Osteocyte (in vitro differentiated cells): Measurements from ENCODE around the gene SELPLG. TPM values are rescaled to one million over a fixed set of nuclear protein-coding genes. Genes with fewer than 3 reads are reported as not detected.

Experiments used
- DNase-seq: peaks from one replicate; pipeline ENCODE4 v3.0.0; 2021; ENCODE audit warnings: mixed read lengths; ENCODE audit not compliant: unreplicated experiment; ENCODE audit errors: extremely low spot score
- H3K27ac Mint-ChIP-seq: one replicate; pipeline ENCODE4 v1.8.0; 2021; ENCODE audit warnings: mild to moderate bottlenecking, mixed read lengths; ENCODE audit not compliant: unreplicated experiment
- H3K27me3 Mint-ChIP-seq: one replicate; pipeline ENCODE4 v1.8.0; 2021; ENCODE audit warnings: mixed read lengths; ENCODE audit not compliant: unreplicated experiment
- H3K36me3 Mint-ChIP-seq: one replicate; pipeline ENCODE4 v1.8.0; 2021; ENCODE audit warnings: mixed read lengths; ENCODE audit not compliant: unreplicated experiment
- H3K4me1 Mint-ChIP-seq: one replicate; pipeline ENCODE4 v1.8.0; 2021; ENCODE audit warnings: mixed read lengths; ENCODE audit not compliant: unreplicated experiment
- H3K4me3 Mint-ChIP-seq: one replicate; pipeline ENCODE4 v1.8.0; 2021; ENCODE audit warnings: mild to moderate bottlenecking, moderate library complexity, mixed read lengths; ENCODE audit not compliant: unreplicated experiment
- H3K9me3 Mint-ChIP-seq: one replicate; pipeline ENCODE4 v1.8.0; 2021; ENCODE audit warnings: mixed read lengths; ENCODE audit not compliant: unreplicated experiment
- long read RNA-seq: library from polyadenylated mRNA; unstranded; transcript quantifications from one replicate; pipeline ENCODE4 v2.0.0, GENCODE V29; 2021
- total RNA-seq: library from RNA; stranded (reverse); gene quantifications from 2 replicates; pipeline ENCODE4 v1.2.1, GENCODE V29; 2021
- TF ChIP-seq, protein P1 (sequence below): fragments of 200-600 bp; sonication (generic); IDR thresholded peaks from 2 replicates; pipeline ENCODE4 v1.5.0; 2021; ENCODE audit warnings: antibody characterized with exemption, mild to moderate bottlenecking, moderate library complexity

The SELPLG gene, protein sequence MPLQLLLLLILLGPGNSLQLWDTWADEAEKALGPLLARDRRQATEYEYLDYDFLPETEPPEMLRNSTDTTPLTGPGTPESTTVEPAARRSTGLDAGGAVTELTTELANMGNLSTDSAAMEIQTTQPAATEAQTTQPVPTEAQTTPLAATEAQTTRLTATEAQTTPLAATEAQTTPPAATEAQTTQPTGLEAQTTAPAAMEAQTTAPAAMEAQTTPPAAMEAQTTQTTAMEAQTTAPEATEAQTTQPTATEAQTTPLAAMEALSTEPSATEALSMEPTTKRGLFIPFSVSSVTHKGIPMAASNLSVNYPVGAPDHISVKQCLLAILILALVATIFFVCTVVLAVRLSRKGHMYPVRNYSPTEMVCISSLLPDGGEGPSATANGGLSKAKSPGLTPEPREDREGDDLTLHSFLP
- 0.59 and 0.78 TPM in 2 replicates for total RNA-seq
- long read RNA-seq, result 0 reads

DNA sequence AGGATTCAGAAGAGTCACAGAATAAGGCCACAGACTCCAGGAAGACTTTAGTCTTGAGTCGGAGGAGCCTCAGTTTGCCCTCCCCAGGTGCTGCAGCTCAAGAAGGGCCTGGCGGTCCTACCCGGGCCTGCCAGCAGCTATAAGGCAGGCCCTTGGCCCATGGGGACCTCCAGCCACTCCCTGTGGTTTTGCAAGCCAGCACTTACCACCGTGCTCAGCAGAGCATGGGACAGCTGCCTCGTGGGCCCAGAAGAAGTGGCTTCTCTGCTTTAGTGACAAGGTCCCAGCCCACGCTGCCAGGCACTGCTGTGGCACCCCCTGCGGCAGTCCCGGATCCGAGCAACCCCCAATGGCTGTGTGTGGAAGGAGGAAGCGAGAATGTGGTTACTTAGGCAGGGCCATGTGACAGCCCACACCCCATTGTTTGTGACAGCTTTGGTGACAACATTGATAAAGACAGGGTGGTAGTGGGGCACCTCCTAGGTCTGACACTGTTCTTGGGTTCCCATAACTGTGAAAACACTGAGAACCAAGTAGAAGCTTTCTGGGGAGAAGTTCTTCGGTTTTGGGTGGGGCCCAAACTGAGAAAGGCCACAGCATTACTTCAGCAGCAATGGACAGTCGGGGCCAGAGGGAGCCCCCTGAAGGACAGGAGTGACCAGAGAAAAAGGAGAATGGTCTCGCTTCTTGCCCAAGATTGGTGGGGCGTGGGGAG, at the start of gene SELPLG:
SELPLG (minus strand) TSS at position 361 of the 715 bp plus-strand sequence. CDS start 9,587 bp downstream, outside the sequence.
- H3K9me3 Mint-ChIP-seq, result no peaks in the 10 kb centered on the region
- no peaks in the 10 kb centered on the region for H3K27me3 Mint-ChIP-seq
- H3K27ac Mint-ChIP-seq, result peak within 1 kb of the TSS; percentile 11
- TF ChIP-seq, protein P1, sequence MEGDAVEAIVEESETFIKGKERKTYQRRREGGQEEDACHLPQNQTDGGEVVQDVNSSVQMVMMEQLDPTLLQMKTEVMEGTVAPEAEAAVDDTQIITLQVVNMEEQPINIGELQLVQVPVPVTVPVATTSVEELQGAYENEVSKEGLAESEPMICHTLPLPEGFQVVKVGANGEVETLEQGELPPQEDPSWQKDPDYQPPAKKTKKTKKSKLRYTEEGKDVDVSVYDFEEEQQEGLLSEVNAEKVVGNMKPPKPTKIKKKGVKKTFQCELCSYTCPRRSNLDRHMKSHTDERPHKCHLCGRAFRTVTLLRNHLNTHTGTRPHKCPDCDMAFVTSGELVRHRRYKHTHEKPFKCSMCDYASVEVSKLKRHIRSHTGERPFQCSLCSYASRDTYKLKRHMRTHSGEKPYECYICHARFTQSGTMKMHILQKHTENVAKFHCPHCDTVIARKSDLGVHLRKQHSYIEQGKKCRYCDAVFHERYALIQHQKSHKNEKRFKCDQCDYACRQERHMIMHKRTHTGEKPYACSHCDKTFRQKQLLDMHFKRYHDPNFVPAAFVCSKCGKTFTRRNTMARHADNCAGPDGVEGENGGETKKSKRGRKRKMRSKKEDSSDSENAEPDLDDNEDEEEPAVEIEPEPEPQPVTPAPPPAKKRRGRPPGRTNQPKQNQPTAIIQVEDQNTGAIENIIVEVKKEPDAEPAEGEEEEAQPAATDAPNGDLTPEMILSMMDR, result no peak
- no peak within 1 kb of the TSS for H3K4me3 Mint-ChIP-seq
- H3K4me1 Mint-ChIP-seq, result peaks cover 57% of the 10 kb centered on the region
- H3K36me3 Mint-ChIP-seq, result no peaks in the 10 kb centered on the region
- DNase-seq, result no peak

DNA sequence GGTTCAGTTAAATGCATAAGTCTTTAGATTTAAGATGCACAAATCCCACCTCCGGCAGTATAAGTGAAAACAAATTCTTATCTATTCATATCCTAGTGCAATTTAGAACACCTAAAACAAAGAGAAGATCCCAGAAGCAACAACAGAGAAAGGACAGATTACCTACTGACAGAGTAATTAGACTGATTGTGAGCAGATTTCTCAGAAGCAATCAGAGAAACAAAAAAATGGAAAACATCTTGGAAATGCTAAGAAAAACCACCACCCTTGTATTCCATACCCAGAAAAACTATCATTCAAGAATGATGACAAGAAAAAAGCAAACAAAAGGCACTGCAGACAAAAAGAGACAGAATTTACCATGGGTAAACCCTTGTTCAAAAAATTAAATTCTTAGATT, 47.6 kb upstream of the SELPLG start:
- Mint-ChIP-seq H3K27ac (peak overlapping the region; percentile 52), H3K4me1 (peaks cover 50% of the 10 kb centered on the region), H3K36me3 (peaks cover 15% of the 10 kb centered on the region), H3K4me3 (no peak overlapping the region), H3K9me3 (peaks cover 6% of the 10 kb centered on the region), H3K27me3 (no peaks in the 10 kb centered on the region)
- TF ChIP-seq, protein P1, result no peak
- DNase-seq, result no peak

DNA sequence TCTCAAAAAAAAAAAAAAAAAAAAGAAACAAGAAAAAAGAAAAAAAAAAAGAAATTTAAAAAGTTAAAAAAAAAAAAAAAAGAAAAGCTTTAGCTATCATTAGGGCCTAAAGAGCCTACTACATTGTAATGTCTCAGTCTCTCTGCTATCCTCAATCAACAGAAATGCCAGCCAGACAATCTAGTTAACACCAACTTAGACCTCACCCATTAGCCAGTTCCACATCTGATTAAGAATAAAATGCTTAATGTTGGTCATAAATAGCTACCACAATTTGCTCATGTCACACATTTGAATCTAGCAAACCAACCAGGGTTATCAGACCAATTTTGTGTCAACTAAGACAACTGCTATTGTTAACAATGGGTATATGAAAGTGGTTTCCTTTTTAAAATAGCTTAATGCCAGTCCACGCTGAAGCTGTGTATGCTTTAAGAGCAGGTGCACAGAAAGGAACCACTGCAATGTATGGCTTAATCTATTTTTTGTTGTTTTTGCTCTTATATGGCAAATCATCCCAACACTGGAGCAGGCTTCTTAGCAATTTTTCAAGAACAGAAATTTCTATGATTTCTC, 45.5 kb upstream of the SELPLG start:
- peaks cover 30% of the 10 kb centered on the region for H3K4me1 Mint-ChIP-seq
- H3K27ac Mint-ChIP-seq, result peak overlapping the region; percentile 56
- no peaks in the 10 kb centered on the region for H3K27me3 Mint-ChIP-seq
- H3K4me3 Mint-ChIP-seq, result no peak overlapping the region
- H3K36me3 Mint-ChIP-seq, result peaks cover 31% of the 10 kb centered on the region
- TF ChIP-seq, protein P1, result no peak
- DNase-seq, result no peak
- peaks cover 6% of the 10 kb centered on the region for H3K9me3 Mint-ChIP-seq

DNA sequence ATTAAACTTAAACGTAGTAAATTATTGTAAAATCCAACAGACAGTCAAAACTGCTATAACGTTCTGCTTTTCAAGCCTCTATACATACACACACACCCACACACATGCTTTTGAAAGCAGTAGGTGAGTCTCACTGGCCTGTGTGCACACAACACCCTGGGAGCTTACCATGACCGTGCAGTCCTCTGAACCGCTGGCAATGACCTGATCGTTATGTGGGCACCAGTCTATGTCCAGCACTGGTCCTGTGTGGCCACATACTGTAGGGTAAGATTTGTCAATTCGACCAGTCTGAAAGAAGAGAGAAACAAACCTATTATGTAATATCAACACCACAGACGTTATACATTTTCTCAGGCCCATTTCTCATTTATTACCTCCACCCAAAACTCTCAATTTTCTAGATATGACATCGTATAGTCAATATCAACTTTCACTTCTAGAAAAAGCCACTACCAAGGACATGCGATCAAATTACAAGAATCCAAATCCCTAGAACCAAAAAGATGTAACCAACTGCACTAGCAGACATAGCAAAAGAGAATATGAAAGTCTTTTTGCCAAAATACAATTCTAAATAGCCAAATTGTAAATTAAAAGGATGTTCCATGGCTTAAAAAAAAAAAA, 44.5 kb upstream of the SELPLG start:
- no peaks in the 10 kb centered on the region for H3K27me3 Mint-ChIP-seq

More for the DNA sequence above, 44.5 kb upstream of the SELPLG start:
- Mint-ChIP-seq H3K27ac (peak overlapping the region; percentile 36), H3K4me1 (peaks cover 21% of the 10 kb centered on the region), H3K4me3 (no peak overlapping the region), H3K9me3 (peaks cover 6% of the 10 kb centered on the region), H3K36me3 (peaks cover 35% of the 10 kb centered on the region)
- TF ChIP-seq, protein P1, result no peak
- DNase-seq, result no peak
